Smooth muscle cell (in vitro differentiated cells): ENCODE measurements around the gene LGALS13. TPM values are rescaled to one million over a fixed set of nuclear protein-coding genes. Genes with fewer than 3 reads are reported as not detected.

ENCODE experiments used
- DNase-seq: peaks from one replicate; lab custom pipeline; 2025; ENCODE audit not compliant: unreplicated experiment; lab: John Stamatoyannopoulos, UW
- H2AFZ ChIP-seq: fragments of 200-600 bp; sonication (generic); 2 replicates; pipeline ENCODE4 v1.6.0; 2016; ENCODE audit warnings: antibody characterized with exemption, low read depth, mild to moderate bottlenecking
- H3F3A ChIP-seq: fragments of 200-600 bp; sonication (generic); 2 replicates; pipeline ENCODE4 v1.6.0; 2017; ENCODE audit warnings: antibody characterized with exemption, low read depth
- H3K27ac ChIP-seq: fragments of 200-600 bp; sonication (generic); 2 replicates; pipeline ENCODE4 v1.5.1; 2016; ENCODE audit warnings: low read depth, mild to moderate bottlenecking
- H3K27me3 ChIP-seq: fragments of 200-600 bp; sonication (generic); 2 replicates; pipeline ENCODE4 v1.6.1; 2016; ENCODE audit warnings: low read depth, mild to moderate bottlenecking
- H3K36me3 ChIP-seq: fragments of 200-600 bp; sonication (generic); 2 replicates; pipeline ENCODE4 v1.5.1; 2016; ENCODE audit warnings: low read depth
- H3K4me1 ChIP-seq: fragments of 200-600 bp; sonication (generic); 2 replicates; pipeline ENCODE4 v1.5.1; 2016; ENCODE audit warnings: low read depth
- H3K4me2 ChIP-seq: fragments of 200-600 bp; sonication (generic); 2 replicates; pipeline ENCODE4 v1.6.0; 2016; ENCODE audit warnings: mild to moderate bottlenecking
- H3K4me3 ChIP-seq: fragments of 200-600 bp; sonication (generic); 2 replicates; pipeline ENCODE4 v1.5.1; 2016; ENCODE audit warnings: mild to moderate bottlenecking
- H3K79me2 ChIP-seq: fragments of 200-600 bp; sonication (generic); 2 replicates; pipeline ENCODE4 v1.6.0; 2016; ENCODE audit warnings: low read depth, mild to moderate bottlenecking
- H3K9ac ChIP-seq: fragments of 200-600 bp; sonication (generic); 2 replicates; pipeline ENCODE4 v1.6.0; 2016; ENCODE audit warnings: low read depth
- H3K9me3 ChIP-seq: fragments of 200-600 bp; sonication (generic); replicated peaks from 2 replicates; pipeline ENCODE4 v1.5.1; 2016; ENCODE audit warnings: low read depth
- H4K20me1 ChIP-seq: fragments of 200-600 bp; sonication (generic); 2 replicates; pipeline ENCODE4 v1.6.0; 2016; ENCODE audit warnings: low read depth
- WGBS: methylation state at CpG from one replicate; pipeline ENCODE4 v1.1.7; 2016; ENCODE audit warnings: low lambda C conversion rate; 5-methylcytosine and 5-hydroxymethylcytosine counted together
- polyA plus RNA-seq: library from polyadenylated mRNA; unstranded; fragments of >200 nt; fragmentation: Nextera tagmentation; extraction: Ambion mirVana; gene quantifications from 2 replicates; pipeline ENCODE4 v1.2.1, GENCODE V29; 2016
- total RNA-seq: library from RNA; depleted of rRNA; stranded (reverse); fragments of >200 nt; gene quantifications from 2 replicates; pipeline ENCODE4 v1.2.3, GENCODE V29; 2014
- TF ChIP-seq, protein P1 (sequence below): fragments of 200-600 bp; sonication (generic); IDR thresholded peaks from 2 replicates; pipeline ENCODE4 v1.5.1; 2017; ENCODE audit warnings: borderline replicate concordance, mild to moderate bottlenecking, antibody characterized with exemption; ENCODE audit not compliant: insufficient read depth, poor library complexity, severe bottlenecking

Gene LGALS13
- total and polyA plus RNA-seq, 2 experiments from 2014 or later: not detected

DNA sequence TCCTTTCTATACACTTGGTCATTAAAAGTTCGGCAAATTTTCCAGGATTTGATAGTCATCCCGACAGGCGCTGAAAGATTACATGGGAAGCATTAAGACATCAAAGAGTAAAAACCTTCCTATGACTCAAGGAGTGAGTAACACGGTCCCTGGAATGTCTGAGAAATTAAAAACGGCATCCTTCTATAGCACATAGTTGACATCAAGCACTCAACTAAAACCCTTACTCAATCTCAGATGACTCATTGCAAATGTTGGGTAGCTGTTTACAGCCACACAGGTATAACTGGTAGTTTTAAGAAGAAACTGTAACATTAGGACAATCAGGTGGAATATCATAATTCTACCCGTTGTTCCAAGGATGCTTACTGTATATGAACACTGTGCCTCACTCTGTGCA is 6.4 kb upstream of the LGALS13 start:
- H3K4me1 ChIP-seq: no peaks in the 10 kb centered on the region

DNA sequence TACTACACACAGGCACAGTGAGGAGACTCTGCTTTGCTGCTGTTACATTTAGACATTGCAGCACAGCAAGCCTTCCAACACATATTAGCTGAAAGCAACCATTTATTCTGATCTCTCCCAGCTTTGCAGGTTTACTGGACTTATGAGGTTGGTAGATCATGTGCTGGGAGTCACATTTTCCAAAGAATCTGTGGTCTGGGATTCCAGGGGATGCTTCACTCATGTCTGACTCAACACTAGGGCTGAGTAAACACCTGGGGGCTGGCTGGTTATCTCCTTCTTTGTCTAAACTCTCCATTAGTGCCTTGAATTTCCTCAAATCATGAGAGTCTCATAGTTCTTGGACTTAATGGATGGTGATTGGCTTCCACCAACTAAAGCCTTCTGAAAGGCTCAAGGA is 5.4 kb upstream of the LGALS13 start:
- Histone ChIP-seq H3F3A (no peaks in the 10 kb centered on the region), H3K27ac (no peak overlapping the region), H3K4me3 (no peak overlapping the region), H3K9me3 (no peaks in the 10 kb centered on the region), H3K79me2 (no peaks in the 10 kb centered on the region), H3K4me2 (no peak overlapping the region), H3K36me3 (no peaks in the 10 kb centered on the region), H3K4me1 (no peaks in the 10 kb centered on the region), H3K27me3 (no peaks in the 10 kb centered on the region), H4K20me1 (no peaks in the 10 kb centered on the region), H2AFZ (no peak overlapping the region), H3K9ac (no peak overlapping the region)
- TF ChIP-seq, protein P1, sequence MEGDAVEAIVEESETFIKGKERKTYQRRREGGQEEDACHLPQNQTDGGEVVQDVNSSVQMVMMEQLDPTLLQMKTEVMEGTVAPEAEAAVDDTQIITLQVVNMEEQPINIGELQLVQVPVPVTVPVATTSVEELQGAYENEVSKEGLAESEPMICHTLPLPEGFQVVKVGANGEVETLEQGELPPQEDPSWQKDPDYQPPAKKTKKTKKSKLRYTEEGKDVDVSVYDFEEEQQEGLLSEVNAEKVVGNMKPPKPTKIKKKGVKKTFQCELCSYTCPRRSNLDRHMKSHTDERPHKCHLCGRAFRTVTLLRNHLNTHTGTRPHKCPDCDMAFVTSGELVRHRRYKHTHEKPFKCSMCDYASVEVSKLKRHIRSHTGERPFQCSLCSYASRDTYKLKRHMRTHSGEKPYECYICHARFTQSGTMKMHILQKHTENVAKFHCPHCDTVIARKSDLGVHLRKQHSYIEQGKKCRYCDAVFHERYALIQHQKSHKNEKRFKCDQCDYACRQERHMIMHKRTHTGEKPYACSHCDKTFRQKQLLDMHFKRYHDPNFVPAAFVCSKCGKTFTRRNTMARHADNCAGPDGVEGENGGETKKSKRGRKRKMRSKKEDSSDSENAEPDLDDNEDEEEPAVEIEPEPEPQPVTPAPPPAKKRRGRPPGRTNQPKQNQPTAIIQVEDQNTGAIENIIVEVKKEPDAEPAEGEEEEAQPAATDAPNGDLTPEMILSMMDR: no peak
- no peak for DNase-seq

More for the DNA sequence above, 6.4 kb upstream of the LGALS13 start:
- Histone ChIP-seq H3K27ac (no peak overlapping the region), H2AFZ (no peak overlapping the region), H3K79me2 (no peaks in the 10 kb centered on the region), H3K4me2 (no peak overlapping the region), H3K9ac (no peak overlapping the region), H3F3A (no peaks in the 10 kb centered on the region), H3K4me3 (no peak overlapping the region), H3K9me3 (no peaks in the 10 kb centered on the region), H4K20me1 (no peaks in the 10 kb centered on the region), H3K36me3 (no peaks in the 10 kb centered on the region), H3K27me3 (no peaks in the 10 kb centered on the region)
- no peak for DNase-seq
- TF ChIP-seq, protein P1: no peak
- 75% methylated on average over 6 of the region's 6 CpGs for WGBS

DNA sequence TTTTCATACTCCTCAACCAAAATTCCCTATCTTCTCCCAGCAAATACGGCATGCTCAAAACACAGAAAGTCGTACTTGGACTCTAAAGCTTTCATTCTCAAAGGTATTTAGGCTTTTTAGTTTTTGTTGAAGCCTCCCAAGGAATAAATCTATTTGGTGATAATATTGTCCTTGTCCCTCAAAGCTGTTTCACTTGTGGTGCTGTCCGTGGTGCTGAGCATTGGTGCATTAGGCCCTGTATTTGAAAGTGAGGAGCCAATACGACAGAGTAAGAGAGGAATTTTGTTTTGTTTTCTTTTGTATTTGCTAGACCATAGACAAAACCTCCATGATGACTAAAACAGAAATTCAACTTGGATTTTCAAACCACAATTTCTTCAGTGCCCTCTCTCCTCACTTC is 3.2 kb upstream of the LGALS13 start:
- Histone ChIP-seq H3K4me1 (no peaks in the 10 kb centered on the region), H4K20me1 (no peaks in the 10 kb centered on the region), H3K27ac (no peak overlapping the region), H3K36me3 (no peaks in the 10 kb centered on the region), H2AFZ (no peak overlapping the region), H3K79me2 (no peaks in the 10 kb centered on the region), H3K27me3 (no peaks in the 10 kb centered on the region), H3K4me2 (no peak overlapping the region), H3K4me3 (no peak overlapping the region), H3K9me3 (no peaks in the 10 kb centered on the region), H3F3A (no peaks in the 10 kb centered on the region), H3K9ac (no peak overlapping the region)
- no peak for DNase-seq
- TF ChIP-seq, protein P1: no peak
- 26% methylated on average over 4 of the region's 4 CpGs for WGBS

DNA sequence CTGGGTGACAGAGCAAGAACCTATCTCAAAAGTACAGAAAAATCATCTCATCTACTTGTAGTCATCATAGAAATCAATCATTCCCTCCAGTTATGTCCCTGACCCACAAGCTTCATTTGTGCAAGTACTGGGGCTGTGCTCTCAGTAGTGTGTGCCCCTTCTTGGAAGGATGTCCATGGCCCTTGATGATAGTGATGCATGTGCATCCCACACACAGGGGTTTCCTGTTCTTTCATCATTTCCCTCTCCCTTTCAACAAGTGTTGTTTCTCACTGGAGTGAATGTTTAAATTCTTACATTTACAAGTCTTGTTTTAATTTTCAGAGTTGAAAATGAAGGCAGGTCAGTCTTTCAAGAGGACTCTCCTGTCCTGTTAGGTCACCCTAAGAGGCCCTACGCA is 1.5 kb downstream of the LGALS13 start:
- no peak overlapping the region for H3K4me3 ChIP-seq
- no peaks in the 10 kb centered on the region for H4K20me1 ChIP-seq
- no peak for DNase-seq
- H2AFZ ChIP-seq: no peak overlapping the region
- no peak overlapping the region for H3K9ac ChIP-seq
- H3K4me1 ChIP-seq: no peaks in the 10 kb centered on the region
- H3K4me2 ChIP-seq: no peak overlapping the region
- no peaks in the 10 kb centered on the region for H3F3A ChIP-seq
- no peaks in the 10 kb centered on the region for H3K36me3 ChIP-seq
- TF ChIP-seq, protein P1: no peak
- no peaks in the 10 kb centered on the region for H3K9me3 ChIP-seq
- H3K27ac ChIP-seq: no peak overlapping the region
- 86% methylated on average over 1 of the region's 1 CpG for WGBS
- H3K27me3 ChIP-seq: no peaks in the 10 kb centered on the region
- H3K79me2 ChIP-seq: no peaks in the 10 kb centered on the region
